HG02588 (cell line): ENCODE measurements around the gene APOB.

Experiments used
- ATAC-seq: cut with Tn5 transposase; IDR thresholded peaks from one replicate; pipeline ENCODE4 v1.9.1; 2021; ENCODE audit warnings: mild to moderate bottlenecking, moderate library complexity; ENCODE audit not compliant: unreplicated experiment

The APOB gene

DNA sequence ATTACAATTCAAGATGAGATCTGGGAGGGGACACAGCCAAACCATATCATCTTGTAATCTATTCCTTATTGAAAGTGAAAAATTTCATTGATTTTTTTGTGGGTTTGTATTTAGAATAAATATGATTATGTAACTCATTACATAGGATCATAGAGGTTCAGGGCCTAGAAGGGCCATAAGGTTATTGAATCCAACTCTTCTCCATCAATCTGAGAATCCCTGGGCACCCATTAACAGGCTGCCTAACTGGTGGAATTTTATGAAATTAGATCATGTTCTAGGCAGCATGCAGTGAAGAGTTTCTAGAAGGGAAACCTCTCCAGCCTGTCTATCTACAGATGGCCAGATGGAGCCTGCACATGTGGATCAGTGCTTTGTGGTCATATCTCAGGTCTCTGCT, 6.3 kb upstream of the APOB start:
- ATAC-seq: no peak

DNA sequence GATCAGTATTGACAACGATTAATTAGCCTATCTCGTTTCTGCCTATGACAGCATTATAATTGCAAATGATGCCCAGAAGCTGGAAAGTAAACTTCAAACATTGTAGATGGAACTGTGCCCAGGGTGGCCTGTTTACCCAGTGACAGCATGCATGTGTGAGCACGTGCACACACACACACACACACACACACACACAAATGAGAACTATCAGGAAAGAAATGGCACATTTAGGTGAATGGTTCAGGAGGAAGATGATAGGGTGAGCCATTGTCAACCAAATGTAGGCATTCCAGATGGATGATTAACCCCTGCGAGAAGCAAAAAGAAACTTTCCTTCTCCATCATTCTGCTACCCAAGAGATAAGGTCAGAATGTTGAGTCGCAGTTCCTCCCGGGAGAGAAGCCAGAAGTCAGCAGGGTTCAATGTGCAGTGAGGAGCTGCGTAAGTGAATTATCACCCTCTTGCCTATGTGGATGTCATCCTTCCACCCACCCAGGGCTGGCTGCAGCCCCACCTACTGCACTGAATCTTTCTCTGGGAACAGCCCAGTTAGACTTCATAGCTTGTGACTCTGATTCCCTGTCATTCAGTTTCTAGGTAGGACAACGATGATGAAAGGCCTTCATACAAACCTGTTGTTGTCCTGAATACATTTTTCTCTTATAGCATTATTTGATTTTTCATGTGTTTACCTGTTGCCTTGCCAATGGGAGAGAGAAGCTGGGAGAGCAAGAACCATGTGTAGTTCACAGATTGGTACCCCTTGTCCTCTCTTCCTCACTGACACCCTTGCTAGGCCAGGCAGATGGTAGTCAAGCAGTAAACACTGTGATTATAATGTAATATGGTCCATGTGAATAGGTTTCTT, 3.5 kb upstream of the APOB start:
- ATAC-seq: no peak

DNA sequence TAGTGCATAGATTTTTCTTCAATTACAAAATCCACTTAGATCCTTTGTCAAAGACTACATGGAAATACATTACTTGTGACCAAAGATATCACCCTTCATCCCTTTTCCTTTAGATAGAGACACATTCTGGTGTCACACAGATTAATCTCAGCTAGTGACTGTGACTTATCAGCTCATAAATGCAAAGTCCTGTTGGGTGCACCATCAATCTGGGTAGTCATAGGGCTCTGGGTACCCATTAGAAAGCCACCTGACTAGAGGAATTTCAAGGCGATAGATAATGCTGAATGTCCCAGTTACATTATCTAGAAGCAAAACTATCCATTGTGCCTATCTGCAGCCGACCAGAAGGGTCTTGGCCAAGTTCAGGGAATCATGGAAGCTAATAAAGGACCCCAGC, 2.6 kb upstream of the APOB start:
- no peak for ATAC-seq

DNA sequence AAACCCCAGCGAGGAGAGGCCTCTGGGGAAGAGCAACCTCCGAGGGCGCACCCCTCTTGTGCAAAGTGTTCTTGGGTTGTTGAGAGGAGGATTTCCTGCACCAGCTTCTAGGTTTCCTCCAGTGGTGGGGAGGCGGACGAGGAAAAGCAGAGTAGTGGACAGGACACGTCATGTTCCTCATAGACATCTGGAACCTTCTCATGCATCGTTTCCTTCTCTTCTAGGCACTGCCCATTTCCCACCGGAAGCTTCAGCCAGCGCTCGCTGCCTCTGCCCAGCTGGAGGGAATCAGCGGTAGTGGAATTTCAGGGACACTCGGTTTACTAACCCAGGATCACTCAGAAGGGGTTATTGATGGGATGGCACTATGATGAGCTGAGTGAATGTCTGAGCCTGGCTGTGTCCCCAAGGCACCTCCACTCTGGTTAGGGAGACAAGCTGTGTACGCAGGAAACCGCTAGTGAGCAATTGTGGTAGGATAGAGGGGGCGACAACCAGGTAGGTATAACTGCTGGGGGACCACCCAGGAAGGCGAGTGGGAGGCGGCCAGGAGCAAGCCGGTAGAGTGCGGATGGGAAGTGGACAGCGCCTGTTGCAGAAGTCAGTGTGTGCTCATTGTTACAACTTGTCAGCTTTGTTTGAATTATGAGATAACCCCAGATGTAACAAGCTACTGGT, 960 bp upstream of the APOB start:
- ATAC-seq: no peak

GRCh38 chr2:21042958-21043743, 722 bp downstream of the APOB start:
- peak; percentile 67 for ATAC-seq

DNA sequence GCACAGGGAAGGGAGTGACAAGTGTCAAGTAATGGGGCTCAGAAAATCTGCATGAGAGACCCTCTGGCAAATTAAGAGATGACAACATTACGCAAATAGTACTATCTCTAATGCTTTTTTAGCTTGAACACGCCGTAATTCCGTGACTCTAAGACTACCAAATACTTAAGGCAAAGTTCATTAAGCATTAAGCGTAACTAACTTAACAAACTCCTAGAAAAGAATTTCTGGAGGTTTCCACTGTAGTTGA, 1.2 kb downstream of the APOB start:
- no peak for ATAC-seq

DNA sequence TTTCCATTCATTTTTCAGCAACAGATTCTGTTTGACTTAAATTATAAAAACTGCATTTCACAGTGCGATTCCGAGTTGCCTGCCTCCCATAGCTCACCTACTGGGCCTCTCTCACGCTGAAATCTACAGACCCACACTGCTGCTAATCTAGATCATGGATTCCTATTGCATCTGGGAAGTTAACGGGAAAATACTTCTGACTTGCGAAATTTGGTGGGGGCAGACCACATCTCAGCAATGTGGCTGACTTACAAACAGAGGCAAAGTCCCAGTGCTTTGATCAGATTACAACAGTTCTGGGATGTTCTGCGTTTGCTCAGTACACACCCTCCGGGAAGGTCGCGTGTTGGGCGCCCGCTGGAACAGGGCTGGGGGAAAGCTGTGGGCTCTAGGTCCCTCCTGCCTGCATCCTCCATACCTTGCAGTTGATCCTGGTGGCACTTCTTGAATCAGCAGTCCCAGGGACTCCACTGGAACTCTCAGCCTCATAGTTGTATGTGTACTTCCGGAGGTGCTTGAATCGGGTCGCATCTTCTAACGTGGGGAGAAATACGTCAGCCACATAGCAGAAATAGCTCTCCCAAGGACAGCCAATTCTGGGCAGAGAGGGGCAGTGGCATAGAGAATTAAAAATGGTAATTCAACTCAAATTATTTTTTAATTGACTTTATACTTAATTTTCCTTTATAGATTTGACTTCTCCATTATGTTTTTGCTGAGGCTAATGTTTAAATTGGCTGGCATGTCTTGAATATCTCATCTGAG, 1.7 kb downstream of the APOB start:
- no peak for ATAC-seq

DNA sequence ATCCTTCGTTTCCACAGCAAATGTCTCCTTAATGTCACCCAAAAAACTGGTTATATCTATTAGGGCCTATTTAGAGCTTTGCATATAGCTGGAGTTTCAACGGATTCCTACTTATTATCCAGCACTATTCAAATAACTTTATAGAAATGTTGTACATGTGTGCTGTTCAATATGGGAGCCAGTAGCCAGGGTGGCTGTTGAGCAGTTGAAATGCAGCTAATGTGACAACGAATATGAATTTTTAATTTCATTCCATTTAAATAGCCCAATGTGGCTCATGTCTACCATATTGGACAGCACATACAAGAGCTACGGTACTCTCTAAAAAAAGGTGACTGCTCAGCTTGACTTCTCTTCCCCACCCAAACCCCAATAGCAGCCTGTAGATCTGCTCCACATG, 2.4 kb downstream of the APOB start:
- no peak for ATAC-seq

GRCh38 chr2:21040468-21041377, 3.1 kb downstream of the APOB start:
- no peak for ATAC-seq

GRCh38 chr2:21039979-21040467, 3.9 kb downstream of the APOB start:
- ATAC-seq: no peak

DNA sequence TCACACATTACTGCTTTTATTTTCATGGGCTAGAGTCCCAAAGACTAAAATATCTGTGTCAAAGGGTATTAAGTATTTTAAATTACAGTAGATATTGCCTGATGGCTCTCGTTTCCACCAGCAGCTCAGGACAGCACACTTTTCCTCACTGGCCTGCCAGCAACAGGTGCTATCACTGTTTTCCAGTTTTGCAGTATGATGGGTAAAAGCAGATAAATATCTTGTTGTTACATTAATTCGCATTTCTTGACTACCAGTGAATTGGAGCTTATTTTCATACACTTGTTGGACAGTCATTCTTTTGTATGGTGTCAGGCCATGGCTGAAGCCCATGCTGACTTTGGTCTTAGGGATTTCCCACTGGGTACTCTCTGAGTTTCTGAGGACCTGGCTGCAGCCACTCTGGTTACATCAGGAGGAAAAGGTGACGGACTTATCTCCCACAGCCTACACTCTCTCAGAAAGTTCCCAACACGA, 4.8 kb downstream of the APOB start:
- ATAC-seq: no peak

- no peak for ATAC-seq
Measured at GRCh38 chr2:21038403-21039073, 5.3 kb downstream of the APOB start.

DNA sequence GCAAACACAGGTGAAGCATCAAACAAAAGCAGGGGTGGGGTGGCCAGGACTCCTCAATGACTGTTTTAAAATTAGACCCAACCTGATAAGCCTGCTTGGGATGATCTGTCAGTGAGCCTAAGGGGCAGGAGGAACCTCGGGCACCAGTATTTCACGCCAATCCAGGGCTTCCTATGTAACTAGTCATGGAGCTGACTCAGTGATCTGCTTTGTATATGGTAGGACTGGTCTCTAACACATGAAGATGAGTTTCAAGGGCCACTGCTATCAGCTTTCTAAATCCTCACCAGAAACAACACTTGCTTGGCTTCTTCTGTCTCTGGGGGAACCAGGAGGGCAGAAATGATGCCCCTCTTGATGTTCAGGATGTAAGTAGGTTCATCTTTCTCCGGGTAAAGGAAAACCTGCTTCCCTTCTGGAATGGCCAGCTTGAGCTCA, 6.2 kb downstream of the APOB start:
- ATAC-seq: no peak

DNA sequence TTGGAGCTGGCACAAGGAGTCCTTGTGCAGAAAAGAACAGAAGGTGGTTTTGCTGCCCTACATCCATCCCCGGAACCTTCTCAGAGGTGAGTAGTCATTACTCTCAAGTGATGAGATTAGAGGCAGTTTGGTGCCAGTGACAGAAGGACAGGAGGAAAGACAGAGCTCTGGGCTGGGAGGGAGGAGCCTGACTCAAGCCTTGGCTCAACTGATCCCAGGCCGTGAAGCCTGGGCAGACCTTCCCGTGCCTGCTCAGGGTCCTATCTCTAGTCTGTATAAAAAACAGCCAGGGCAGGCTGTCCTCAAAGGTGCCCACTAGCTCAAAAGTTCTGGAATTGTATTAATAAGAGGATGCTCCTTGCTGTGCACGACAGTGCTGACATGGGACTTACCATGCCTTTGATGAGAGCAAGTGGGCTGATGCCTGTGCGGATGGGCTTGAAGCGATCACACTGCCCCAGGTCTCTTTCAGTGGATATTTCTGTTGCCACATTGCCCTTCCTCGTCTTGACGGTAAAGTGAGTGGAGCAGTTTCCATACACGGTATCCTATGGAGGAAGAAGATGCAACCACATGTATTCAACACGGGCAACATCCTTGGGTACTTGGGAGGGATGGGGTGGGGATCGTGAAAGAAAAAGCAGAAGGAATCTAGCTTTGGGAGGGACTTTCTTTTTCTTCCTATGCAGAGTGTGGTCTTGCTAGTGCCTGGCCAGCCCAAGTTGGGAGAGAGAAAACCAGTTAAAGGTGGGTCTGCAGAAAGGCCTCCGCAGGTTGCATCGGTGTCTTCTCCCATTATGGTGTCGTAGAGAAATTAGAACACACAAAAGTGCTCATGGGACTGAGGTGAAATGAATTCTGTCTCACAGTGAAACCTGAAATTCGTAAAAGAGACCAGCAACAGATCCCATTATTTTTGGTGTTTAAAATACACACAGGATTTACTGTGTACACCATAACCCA, 6.9 kb downstream of the APOB start:
- no peak for ATAC-seq

GRCh38 chr2:21035974-21036707, 7.7 kb downstream of the APOB start:
- no peak for ATAC-seq

DNA sequence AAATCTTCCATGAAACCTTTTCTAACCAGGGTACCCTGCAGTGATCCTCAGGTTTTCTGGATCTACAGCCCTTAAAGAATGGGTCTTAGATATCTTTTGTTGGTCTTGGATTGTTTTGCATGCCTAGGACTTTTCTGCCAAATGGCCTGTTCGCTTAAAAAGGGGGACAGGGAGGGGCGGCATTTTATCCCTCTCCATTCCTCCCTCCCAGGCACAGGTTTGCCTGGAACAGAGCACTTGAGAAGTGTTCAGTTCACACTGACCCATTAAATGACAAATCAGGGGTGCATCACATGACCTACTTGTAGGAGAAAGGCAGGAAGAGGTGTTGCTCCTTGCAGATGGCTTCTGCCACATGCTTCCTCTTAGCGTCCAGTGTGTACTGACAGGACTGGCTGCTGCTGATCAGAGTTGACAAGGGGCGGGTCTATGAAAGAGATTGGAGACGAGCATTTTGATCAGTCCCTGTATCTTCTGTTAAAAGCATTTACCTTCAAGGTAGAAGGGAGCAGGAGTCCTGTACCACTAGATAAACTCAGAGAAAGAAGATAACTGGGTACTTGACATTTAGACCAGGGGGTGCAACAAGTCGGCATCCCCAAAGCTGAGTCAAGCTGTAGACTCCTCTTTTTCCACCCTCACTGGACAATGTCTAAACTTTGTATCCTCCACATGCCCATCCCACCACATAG, 8.4 kb downstream of the APOB start:
- ATAC-seq: no peak

- no peak for ATAC-seq
Measured at GRCh38 chr2:21034972-21035279, 8.9 kb downstream of the APOB start.
